ENCODE results near the gene UBE2R2. TPM values are rescaled to one million over a fixed set of nuclear protein-coding genes. Genes with fewer than 3 reads are reported as not detected.

Gene UBE2R2
- total and polyA plus RNA-seq, 2 of the 8 experiments (the other 6 are each of a cell fraction or from before 2014, with no cell fraction given), result 19.4 to 42.1 TPM

- Histone ChIP-seq H3K18ac (ENCODE audit: extremely low read depth, low read length) (no peak overlapping the region), H3K9ac (replicated peaks in 1 of 4; ENCODE audit: extremely low read depth in 1 of 4, low read depth in 3 of 4, low read length in 3 of 4) (no peak overlapping the region), H4K5ac (ENCODE audit: insufficient read length, low read depth, low read length) (no peak overlapping the region), H3K23ac (ENCODE audit: insufficient read length) (no peak overlapping the region), H2BK20ac (ENCODE audit: low read length) (no peak overlapping the region), H4K20me1 (replicated peaks in 1 of 2; ENCODE audit: control insufficient read depth in 1 of 2, insufficient read depth in 2 of 2, low read length in 2 of 2) (peaks cover 2 to 6% of the 10 kb centered on the region in 2 experiments), H4K91ac (replicated peaks; ENCODE audit: insufficient read length, low read length) (no peak overlapping the region), H3K36me3 (ENCODE audit: control insufficient read depth in 2 of 4, insufficient read depth in 4 of 4, low read length in 3 of 4) (peaks cover 39 to 84% (median 64%) of the 10 kb centered on the region in 4 experiments), H3K14ac (ENCODE audit: insufficient read length) (no peak overlapping the region), H3K4me1 (replicated peaks in 1 of 4; ENCODE audit: control insufficient read depth in 3 of 4, insufficient read depth in 4 of 4, low read length in 3 of 4) (peaks cover 0 to 4% (median under 1%) of the 10 kb centered on the region in 4 experiments; a peak in 5 of 7 replicates), H3K79me2 (ENCODE audit: control insufficient read depth in 1 of 2, insufficient read depth in 2 of 2, low read length in 2 of 2) (peaks cover 0 to 4% of the 10 kb centered on the region in 2 experiments; a peak in 1 of 4 replicates), H4K8ac (ENCODE audit: extremely low read depth, insufficient read depth, low read length) (no peak overlapping the region), H3K4ac (replicated peaks; ENCODE audit: insufficient read length, low read depth, low read length) (no peak overlapping the region), H2BK15ac (ENCODE audit: low read length) (no peak overlapping the region), H3K56ac (replicated peaks; ENCODE audit: insufficient read length, low read depth, low read length) (no peak overlapping the region), H3K27ac (ENCODE audit: low read depth, low read length) (no peak overlapping the region), H3K4me2 (ENCODE audit: insufficient read depth in 1 of 2, low read depth in 2 of 2, low read length in 2 of 2) (no peak overlapping the region), H2AFZ (ENCODE audit: low read length) (no peak overlapping the region), H2AK5ac (ENCODE audit: low read depth, low read length) (no peak overlapping the region), H3K9me3 (ENCODE audit: insufficient read depth in 2 of 2, low read depth in 1 of 2, low read length in 1 of 2) (no peaks in the 10 kb centered on the region), H2BK12ac (ENCODE audit: low read depth, low read length) (no peak overlapping the region), H3K79me1 (ENCODE audit: low read depth, low read length) (no peaks in the 10 kb centered on the region), H2BK5ac (ENCODE audit: low read depth, low read length) (no peak overlapping the region; the same call in 1 of the 2 replicates), H3K4me3 (ENCODE audit: extremely low read depth in 1 of 4, insufficient read depth in 2 of 4, low read depth in 3 of 4, low read length in 4 of 4) (no peak overlapping the region), H3K27me3 (replicated peaks in 1 of 4; ENCODE audit: control insufficient read depth in 3 of 4, extremely low read depth in 1 of 4, insufficient read depth in 3 of 4, low read length in 3 of 4) (no peaks in the 10 kb centered on the region), H2BK120ac (replicated peaks; ENCODE audit: low read depth, low read length) (no peak overlapping the region), H3K23me2 (ENCODE audit: low read depth, low read length) (no peaks in the 10 kb centered on the region)
- DNase-seq (ENCODE audit: low read depth in 1 of 2, low spot score in 2 of 2) (no peak), FAIRE-seq (no peak)
- 91% methylated on average over 3 of the region's 3 CpGs; no CpG with 5 or more reads in 1 of the 2 experiments for whole genome bisulfite sequencing, 2 experiments (ENCODE audit: extremely low coverage in 1 of 2, insufficient coverage in 1 of 2, insufficient read length in 1 of 2, insufficient replicate concordance in 2 of 2, low coverage in 1 of 2, low lambda C conversion rate in 2 of 2, missing lambda C conversion rate in 1 of 2)
- TF ChIP-seq RXRA (IDR thresholded peaks at IDR 0.05; ENCODE audit: insufficient read depth, low read depth, low read length) (no peak), EP300 (IDR thresholded peaks at IDR 0.05; ENCODE audit: borderline replicate concordance in 1 of 2, low read depth in 2 of 2, low read length in 2 of 2) (no peak), SUZ12 (IDR thresholded peaks at IDR 0.05; ENCODE audit: low read length) (no peak)
- CTCF ChIA-PET (ENCODE audit: partially characterized antibody), result interaction anchor here (1.5 kb wide), 1 partner anchor 11 kb away, joined by 4 read pairs; no protein-coding TSS in a partner anchor
- POLR2A ChIA-PET (ENCODE audit: partially characterized antibody), result no interaction called here
Observed at GRCh38 chr9:33931326-33931725, 114.4 kb downstream of the UBE2R2 start.
